DOHH2 (cell line): ENCODE results near the gene TPP1.

ENCODE experiments used
- CTCF ChIP-seq: fragments of 200-600 bp; sonication (generic); IDR thresholded peaks from one replicate; pipeline ENCODE4 v1.5.1; 2014; ENCODE audit warnings: antibody characterized with exemption, mild to moderate bottlenecking, low read depth, low read length; ENCODE audit not compliant: poor library complexity, severe bottlenecking
- EZH2phosphoT487 ChIP-seq: fragments of 200-600 bp; sonication (generic); IDR thresholded peaks from 2 replicates; pipeline ENCODE4 v1.6.1; 2017; ENCODE audit warnings: borderline replicate concordance, mild to moderate bottlenecking, antibody characterized with exemption, low read length, moderate library complexity, mixed read lengths

DNA sequence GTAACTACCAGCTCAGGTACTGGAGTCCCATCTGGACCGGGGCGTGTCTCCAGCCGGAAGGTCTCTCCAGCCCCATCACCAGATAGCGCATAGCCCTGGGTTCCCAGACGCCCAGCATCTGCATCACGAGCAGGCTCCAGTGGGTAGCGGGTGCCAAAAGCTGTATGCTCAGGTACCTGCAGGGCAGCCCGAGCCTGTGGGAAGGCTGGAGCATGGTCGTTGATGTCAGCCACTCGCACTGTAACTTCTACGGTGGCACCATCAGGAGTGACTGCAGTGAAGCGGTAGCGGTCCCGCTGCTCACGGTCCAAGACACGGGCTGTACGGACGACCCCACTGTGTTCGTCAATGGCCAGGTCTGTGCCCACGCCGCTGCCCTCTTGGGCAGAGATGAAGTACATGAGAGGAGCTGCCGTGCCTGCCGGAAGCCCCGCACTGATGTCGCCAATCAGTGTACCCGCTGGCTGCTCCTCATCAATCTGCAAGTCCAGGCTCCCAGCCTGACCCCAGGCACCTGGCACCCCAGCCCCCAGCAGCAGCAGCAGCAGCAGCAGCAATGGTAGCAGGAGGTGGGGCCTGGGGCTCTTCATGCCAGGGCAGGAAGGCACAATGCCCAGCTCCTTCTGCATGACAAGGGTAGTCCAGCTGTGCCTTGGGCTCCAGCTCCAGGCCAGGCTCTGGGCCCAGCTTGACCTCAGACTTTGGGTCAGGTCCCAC is 21.9 kb upstream of the TPP1 start:
- TF ChIP-seq EZH2phosphoT487 (no peak), CTCF (no peak)
